Measurements from ENCODE around the gene LCAT.

DNA sequence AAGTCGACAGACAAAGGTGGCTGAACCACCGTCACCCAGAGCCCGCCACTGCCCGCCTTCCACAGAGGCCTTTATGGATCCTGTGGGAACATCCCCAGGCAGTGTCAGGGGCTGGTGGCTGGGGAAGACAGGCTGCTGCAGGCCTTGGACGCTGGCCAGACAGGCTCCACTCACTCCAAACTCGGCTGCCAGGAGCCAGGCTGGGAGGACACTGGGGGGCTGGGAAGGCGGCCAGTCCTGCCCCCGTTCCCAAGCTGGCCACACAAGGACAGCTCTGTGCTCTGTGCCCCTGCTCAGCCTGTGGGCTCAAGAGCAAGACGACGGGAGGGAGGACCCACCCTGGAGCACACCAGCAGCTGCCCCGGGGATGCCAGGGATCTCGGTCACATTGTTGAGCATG lies 7.6 kb upstream of the LCAT start:
- TF ChIP-seq, protein P1, sequence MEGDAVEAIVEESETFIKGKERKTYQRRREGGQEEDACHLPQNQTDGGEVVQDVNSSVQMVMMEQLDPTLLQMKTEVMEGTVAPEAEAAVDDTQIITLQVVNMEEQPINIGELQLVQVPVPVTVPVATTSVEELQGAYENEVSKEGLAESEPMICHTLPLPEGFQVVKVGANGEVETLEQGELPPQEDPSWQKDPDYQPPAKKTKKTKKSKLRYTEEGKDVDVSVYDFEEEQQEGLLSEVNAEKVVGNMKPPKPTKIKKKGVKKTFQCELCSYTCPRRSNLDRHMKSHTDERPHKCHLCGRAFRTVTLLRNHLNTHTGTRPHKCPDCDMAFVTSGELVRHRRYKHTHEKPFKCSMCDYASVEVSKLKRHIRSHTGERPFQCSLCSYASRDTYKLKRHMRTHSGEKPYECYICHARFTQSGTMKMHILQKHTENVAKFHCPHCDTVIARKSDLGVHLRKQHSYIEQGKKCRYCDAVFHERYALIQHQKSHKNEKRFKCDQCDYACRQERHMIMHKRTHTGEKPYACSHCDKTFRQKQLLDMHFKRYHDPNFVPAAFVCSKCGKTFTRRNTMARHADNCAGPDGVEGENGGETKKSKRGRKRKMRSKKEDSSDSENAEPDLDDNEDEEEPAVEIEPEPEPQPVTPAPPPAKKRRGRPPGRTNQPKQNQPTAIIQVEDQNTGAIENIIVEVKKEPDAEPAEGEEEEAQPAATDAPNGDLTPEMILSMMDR (IDR thresholded peaks at IDR 0.05), result no peak
- no peak for TF ChIP-seq POLR2A (IDR thresholded peaks at IDR 0.05)
